Gastroesophageal sphincter (tissue), 3 donors: Measurements from ENCODE around the gene TNKS1BP1.
A peak's percentile ranks its signal among the peaks of the same experiment; 100 is the strongest.

Experiments
- EP300 ChIP-seq: sonication (generic); formaldehyde crosslinking; IDR thresholded peaks from one replicate; pipeline ENCODE4 v1.6.1; 2017; ENCODE audit warnings: antibody characterized with exemption, mild to moderate bottlenecking
- POLR2A ChIP-seq, 2 donors: fragments of 450-650 bp; IDR thresholded peaks; one replicate each; pipeline ENCODE4 v1.6.1; 2017; ENCODE audit warnings: antibody characterized with exemption in 2 of 2, mild to moderate bottlenecking in 2 of 2, moderate library complexity in 1 of 2
- POLR2AphosphoS5 ChIP-seq: sonication (generic); formaldehyde crosslinking; IDR thresholded peaks from one replicate; pipeline ENCODE4 v1.6.1; 2017; ENCODE audit warnings: antibody characterized with exemption
- TF ChIP-seq, protein P1 (sequence below), 4 experiments: fragments of 200-600 bp in 2 of 4; fragments of 450-650 bp in 2 of 4; sonication (generic) in 1 of 4; IDR thresholded peaks; one replicate each; pipeline ENCODE4 v1.5.1; 2017 to 2019; ENCODE audit warnings: antibody characterized with exemption in 4 of 4, mild to moderate bottlenecking in 2 of 4, moderate library complexity in 2 of 4

DNA sequence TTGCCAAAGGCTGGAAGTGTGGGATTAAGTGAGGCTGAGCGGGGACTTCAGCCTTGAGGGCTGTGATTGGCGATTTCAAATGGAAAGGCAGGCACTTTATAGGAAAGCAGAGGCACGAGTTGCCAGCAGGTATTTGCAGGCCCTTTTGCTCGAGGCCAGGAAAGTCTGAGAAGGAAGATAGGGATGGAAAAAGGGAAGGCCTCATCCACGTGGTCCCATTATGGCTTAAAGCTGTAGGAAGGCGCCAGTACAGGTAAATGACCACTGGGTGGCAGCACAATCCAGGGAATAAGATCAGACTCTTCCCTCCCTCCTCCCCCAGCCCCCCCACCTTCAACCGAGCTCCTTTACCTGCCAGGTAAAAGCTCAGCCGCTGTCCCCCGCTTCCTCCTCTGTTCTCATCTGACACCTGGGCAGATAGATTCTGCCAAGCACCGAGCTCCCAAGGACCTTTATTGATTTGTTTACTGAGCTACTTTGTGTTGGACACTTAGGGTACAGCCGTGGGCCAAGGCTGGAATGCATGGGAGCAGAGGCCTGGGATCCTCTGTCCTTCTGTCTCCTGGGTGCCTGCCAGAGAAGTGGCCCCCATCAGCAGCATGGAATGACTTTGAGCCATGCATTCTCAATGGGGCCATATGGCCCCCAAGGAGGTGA, 20.9 kb upstream of the TNKS1BP1 start:
- TF ChIP-seq, protein P1, sequence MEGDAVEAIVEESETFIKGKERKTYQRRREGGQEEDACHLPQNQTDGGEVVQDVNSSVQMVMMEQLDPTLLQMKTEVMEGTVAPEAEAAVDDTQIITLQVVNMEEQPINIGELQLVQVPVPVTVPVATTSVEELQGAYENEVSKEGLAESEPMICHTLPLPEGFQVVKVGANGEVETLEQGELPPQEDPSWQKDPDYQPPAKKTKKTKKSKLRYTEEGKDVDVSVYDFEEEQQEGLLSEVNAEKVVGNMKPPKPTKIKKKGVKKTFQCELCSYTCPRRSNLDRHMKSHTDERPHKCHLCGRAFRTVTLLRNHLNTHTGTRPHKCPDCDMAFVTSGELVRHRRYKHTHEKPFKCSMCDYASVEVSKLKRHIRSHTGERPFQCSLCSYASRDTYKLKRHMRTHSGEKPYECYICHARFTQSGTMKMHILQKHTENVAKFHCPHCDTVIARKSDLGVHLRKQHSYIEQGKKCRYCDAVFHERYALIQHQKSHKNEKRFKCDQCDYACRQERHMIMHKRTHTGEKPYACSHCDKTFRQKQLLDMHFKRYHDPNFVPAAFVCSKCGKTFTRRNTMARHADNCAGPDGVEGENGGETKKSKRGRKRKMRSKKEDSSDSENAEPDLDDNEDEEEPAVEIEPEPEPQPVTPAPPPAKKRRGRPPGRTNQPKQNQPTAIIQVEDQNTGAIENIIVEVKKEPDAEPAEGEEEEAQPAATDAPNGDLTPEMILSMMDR (IDR thresholded peaks at IDR 0.05) = peak in 3 of 4 experiments; percentile 53 to 90 (median 68)
- TF ChIP-seq POLR2A (IDR thresholded peaks at IDR 0.05) (no peak), POLR2AphosphoS5 (no peak), EP300 (no peak)
